Left lung (tissue), 10 donors: Measurements from ENCODE around the gene LGR4. TPM values are rescaled to one million over a fixed set of nuclear protein-coding genes. Genes with fewer than 3 reads are reported as not detected.

Experiments used
- ATAC-seq: fragments of 200-7000 bp; cut with Tn5 transposase; one replicate; pipeline ENCODE4 v1.9.1; 2020; ENCODE audit warnings: moderate library complexity
- DNase-seq, 4 donors: peaks; one replicate each; pipeline ENCODE4 v3.0.0-alpha.2; 2013 to 2020
- H3K27ac ChIP-seq, 2 donors: fragments of 200-600 bp; sonication (generic) in 1 of 2; one replicate each; pipeline versions ENCODE4 v1.5.0 to v1.8.0; 2020 to 2021
- H3K27me3 ChIP-seq, 2 donors: fragments of 200-600 bp; sonication (generic) in 1 of 2; one replicate each; pipeline versions ENCODE4 v1.5.0 to v1.8.0; 2020 to 2021
- H3K36me3 ChIP-seq, 2 donors: fragments of 200-600 bp; sonication (generic) in 1 of 2; one replicate each; pipeline versions ENCODE4 v1.5.0 to v1.8.0; 2020 to 2021
- H3K4me1 ChIP-seq, 2 donors: fragments of 200-600 bp; one replicate each; pipeline ENCODE4 v1.8.0; 2021
- H3K4me3 ChIP-seq, 2 donors: fragments of 200-600 bp; sonication (generic) in 1 of 2; one replicate each; pipeline versions ENCODE4 v1.5.0 to v1.8.0; 2020 to 2021; ENCODE audit warnings: mild to moderate bottlenecking in 1 of 2
- H3K9me3 ChIP-seq, 2 donors: fragments of 200-600 bp; sonication (generic) in 1 of 2; one replicate each; pipeline versions ENCODE4 v1.5.0 to v1.8.0; 2020 to 2021
- intact Hi-C, 2 donors: fragments of 100-400 bp; cut with DNase I; formaldehyde crosslinking; loops; one replicate each; pipeline versions ENCODE4 v1.11.2 to v1.14.2; 2022
- polyA plus RNA-seq, 6 donors: library from polyadenylated mRNA; unstranded; fragments of 120-200 nt; gene quantifications; one replicate each; pipeline ENCODE4 v1.2.1, GENCODE V29; 2013; ENCODE audit not compliant: insufficient read length in 6 of 6
- total RNA-seq, 2 donors: library from RNA; stranded (reverse); fragmentation: NEBNext Ultra II Directional; extraction: Animal tissue kit (Norgen Biotek cat#: 25700); gene quantifications; one replicate each; pipeline ENCODE4 v1.2.1, GENCODE V29; 2021
- TF ChIP-seq, protein P1 (sequence below), 2 donors: fragments of 200-600 bp; sonication (generic) in 1 of 2; IDR thresholded peaks; one replicate each; pipeline versions ENCODE4 v1.5.0 to v1.8.0; 2021; ENCODE audit warnings: antibody characterized with exemption in 2 of 2
- donor health status: DM: no; HTN: yes; CAD: no.
- donor health status: DM: no; HTN: no; CAD: no.

Gene LGR4
- total and polyA plus RNA-seq, 8 donors = 4.0 to 23.7 (median 21.7) TPM

DNA sequence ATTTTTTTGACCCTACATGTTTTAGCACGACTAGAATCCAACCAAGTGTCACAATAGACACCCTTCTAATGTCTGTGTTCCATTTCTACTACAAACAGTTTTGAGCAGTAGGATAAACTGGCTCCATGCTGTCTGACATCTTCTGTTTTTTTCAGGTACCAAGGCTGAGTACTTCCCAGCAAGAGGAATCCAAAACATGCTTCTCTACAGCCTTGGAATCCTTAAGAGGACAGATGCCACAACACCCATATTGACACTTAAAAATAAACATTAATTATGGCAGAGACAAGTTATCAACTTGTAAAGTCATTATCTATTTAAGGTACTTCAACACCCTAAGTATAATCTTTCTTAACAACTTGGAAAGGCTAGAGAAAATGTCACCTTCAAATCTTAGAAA is 54.2 kb downstream of the LGR4 start:
- no peaks in the 10 kb centered on the region for H3K27me3 ChIP-seq
- peaks cover 0 to 14% of the 10 kb centered on the region in 2 donors for H3K4me1 ChIP-seq
- H3K9me3 ChIP-seq = no peaks in the 10 kb centered on the region
- intact Hi-C loops = no loop called here
- no peak overlapping the region for H3K4me3 ChIP-seq
- H3K27ac ChIP-seq = no peak overlapping the region
- ATAC-seq (no peak), DNase-seq (no peak)
- H3K36me3 ChIP-seq = no peaks in the 10 kb centered on the region
- TF ChIP-seq, protein P1, sequence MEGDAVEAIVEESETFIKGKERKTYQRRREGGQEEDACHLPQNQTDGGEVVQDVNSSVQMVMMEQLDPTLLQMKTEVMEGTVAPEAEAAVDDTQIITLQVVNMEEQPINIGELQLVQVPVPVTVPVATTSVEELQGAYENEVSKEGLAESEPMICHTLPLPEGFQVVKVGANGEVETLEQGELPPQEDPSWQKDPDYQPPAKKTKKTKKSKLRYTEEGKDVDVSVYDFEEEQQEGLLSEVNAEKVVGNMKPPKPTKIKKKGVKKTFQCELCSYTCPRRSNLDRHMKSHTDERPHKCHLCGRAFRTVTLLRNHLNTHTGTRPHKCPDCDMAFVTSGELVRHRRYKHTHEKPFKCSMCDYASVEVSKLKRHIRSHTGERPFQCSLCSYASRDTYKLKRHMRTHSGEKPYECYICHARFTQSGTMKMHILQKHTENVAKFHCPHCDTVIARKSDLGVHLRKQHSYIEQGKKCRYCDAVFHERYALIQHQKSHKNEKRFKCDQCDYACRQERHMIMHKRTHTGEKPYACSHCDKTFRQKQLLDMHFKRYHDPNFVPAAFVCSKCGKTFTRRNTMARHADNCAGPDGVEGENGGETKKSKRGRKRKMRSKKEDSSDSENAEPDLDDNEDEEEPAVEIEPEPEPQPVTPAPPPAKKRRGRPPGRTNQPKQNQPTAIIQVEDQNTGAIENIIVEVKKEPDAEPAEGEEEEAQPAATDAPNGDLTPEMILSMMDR (IDR thresholded peaks at IDR 0.05) = no peak

DNA sequence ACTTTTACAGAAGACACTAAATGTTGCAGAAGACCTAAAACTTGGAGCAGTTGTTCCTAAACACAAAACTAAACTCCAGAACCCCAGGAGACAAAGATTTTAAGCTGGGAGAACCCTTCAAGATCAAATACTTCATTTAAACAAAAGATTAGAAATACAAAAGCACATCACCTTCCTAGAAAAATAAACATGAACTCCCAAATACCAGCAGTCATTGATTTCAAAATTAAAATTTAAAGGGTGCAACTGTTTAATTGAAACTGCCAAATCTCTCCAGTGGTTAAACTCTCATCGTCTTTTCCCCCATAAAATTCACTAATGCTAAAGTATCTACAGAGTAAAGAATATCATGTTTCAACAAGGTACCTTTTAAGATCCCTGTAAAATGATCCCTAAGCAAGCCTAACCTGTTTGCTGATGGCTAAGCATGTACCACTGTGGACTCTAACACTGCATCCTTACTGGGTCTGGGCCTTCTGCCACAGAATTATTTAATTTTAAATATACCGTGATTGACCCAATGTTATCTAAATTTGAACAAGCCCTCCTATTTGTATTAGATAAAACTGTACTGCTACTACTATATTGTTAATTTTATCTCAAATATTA is 55.9 kb downstream of the LGR4 start:
- DNase-seq (no peak), ATAC-seq (no peak)
- Histone ChIP-seq H3K9me3 (no peaks in the 10 kb centered on the region), H3K36me3 (no peaks in the 10 kb centered on the region), H3K4me3 (no peak overlapping the region), H3K4me1 (peaks cover 0 to 10% of the 10 kb centered on the region in 2 donors), H3K27ac (no peak overlapping the region), H3K27me3 (no peaks in the 10 kb centered on the region)
- intact Hi-C loops = no loop called here
- TF ChIP-seq, protein P1 (IDR thresholded peaks at IDR 0.05) = no peak

DNA sequence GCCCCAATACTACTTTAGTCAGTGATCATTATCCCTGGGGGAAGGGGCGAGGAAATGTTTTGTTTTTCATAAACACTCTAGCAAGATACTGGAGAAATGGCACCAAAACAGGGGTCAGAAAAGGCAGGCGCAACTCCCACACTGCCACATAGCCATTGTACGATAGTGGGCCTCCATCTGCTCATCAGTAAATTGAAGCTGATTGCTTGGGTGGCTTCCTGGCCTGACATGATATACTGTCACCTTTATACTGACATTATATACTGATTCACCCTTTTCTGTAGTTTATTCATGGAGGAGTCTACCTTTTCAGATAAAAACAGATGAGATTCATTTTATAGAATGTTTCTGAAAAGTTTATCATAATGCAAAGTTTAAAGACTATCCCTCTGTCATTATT is 57.9 kb downstream of the LGR4 start:
- Histone ChIP-seq H3K4me3 (no peak overlapping the region), H3K27me3 (no peaks in the 10 kb centered on the region), H3K36me3 (no peaks in the 10 kb centered on the region), H3K4me1 (no peaks in the 10 kb centered on the region), H3K9me3 (no peaks in the 10 kb centered on the region), H3K27ac (no peak overlapping the region)
- TF ChIP-seq, protein P1 (IDR thresholded peaks at IDR 0.05) = no peak
- DNase-seq (no peak), ATAC-seq (no peak)
- intact Hi-C loops = no loop called here

DNA sequence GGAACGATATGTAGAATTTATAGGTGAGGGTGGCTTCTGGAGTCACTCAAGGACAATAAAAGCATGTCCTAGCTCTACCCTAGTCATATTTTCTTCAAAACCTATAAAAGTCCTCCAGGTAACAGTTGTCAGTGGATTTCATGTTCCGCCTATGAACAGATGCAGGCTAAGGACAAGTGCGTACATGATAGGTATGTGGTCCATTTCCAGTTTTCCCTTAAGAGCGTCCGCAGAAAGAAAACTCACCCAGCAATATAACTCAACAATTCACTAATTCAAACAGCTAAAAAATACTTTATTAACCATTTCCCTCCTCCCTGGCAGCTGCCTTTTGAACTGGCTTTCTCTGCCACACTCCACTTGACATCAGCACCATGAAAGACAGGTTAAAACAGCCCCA is 59.4 kb downstream of the LGR4 start:
- Histone ChIP-seq H3K36me3 (no peaks in the 10 kb centered on the region), H3K27me3 (no peaks in the 10 kb centered on the region), H3K27ac (no peak overlapping the region), H3K4me3 (no peak overlapping the region), H3K4me1 (no peaks in the 10 kb centered on the region), H3K9me3 (no peaks in the 10 kb centered on the region)
- intact Hi-C loops = no loop called here
- DNase-seq = no peak
- TF ChIP-seq, protein P1 (IDR thresholded peaks at IDR 0.05) = no peak
- ATAC-seq = no peak

DNA sequence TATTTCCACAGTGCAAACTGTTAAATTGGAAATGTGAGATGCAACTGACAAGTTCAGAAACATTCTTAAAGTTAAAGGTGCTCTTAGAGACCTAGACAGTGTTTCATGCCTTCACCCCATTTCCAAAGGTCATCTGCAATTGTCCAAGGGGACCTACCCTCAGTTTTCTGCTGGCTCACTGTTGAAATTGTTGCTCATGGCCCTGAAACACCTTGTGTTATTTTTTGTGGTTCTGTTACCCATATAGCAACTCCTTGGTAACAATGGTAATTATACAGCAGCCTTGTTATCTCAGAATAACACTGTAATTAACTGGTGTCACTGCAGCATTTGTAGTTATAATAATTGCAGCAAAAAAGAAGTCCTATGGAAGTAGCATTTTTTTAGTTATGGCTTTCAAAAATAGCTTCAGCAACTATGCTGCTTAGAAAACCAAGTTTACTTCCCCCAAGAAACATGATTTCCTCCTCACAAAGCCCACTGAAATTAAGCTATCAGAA is 60.3 kb downstream of the LGR4 start:
- Histone ChIP-seq H3K27ac (no peak overlapping the region), H3K4me1 (no peaks in the 10 kb centered on the region), H3K36me3 (no peaks in the 10 kb centered on the region), H3K27me3 (no peaks in the 10 kb centered on the region), H3K4me3 (no peak overlapping the region), H3K9me3 (no peaks in the 10 kb centered on the region)
- intact Hi-C loops = no loop called here
- no peak for DNase-seq
- TF ChIP-seq, protein P1 (IDR thresholded peaks at IDR 0.05) = no peak
- no peak for ATAC-seq
